GM12892 (cell line): Measurements from ENCODE around the gene JAML.

ENCODE experiments used
- POLR2A ChIP-seq: IDR thresholded peaks from 2 replicates; pipeline ENCODE4 v1.6.1; 2011; ENCODE audit warnings: low read depth, low read length, control low read depth
- POLR2AphosphoS5 ChIP-seq: IDR thresholded peaks from 2 replicates; pipeline ENCODE4 v1.6.1; 2011; ENCODE audit warnings: low read depth, low read length, control low read depth
- TAF1 ChIP-seq: IDR thresholded peaks from 2 replicates; pipeline ENCODE4 v1.6.1; 2011; ENCODE audit warnings: low read depth, mild to moderate bottlenecking, control low read depth, low read length, borderline replicate concordance

DNA sequence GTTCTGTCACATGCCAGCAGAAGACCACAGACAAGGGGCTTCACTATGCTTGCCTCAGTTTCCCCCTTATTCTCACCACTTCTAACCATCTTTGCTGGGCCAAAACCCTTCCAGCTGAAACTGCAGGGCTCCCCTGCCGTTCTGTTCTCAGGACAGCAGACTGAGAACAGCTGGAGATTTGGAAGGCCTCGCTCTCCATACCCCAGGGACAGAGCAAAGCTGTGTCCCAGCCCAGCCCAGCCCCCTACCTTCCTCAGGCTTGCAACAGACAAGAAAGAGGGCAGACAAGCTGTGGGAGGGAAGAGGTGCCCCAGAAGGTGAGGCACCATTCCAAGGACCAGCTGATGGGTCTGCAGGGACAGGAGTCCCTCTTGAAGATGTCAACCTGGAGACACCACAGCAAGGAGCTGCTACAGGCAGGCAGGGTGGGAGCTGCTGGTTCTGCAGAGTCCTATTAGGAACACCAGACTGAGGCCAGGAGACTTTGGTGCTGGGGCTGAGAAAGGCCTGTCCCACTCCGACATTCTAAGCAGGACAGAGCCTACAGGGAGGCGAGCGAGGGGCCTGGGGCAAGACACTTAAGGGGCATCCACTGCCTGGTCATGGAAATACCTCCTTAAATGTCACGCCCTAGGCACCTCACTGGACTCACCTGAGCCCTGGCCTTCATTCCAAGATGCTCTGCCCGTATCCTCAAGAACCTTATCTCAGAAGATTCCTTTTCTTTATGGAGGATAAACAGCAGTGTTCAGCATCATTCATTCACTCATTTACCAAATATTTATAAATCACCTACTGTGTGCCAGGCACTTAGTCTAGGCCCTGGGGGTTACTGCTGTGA lies 55.3 kb downstream of the JAML start:
- TF ChIP-seq POLR2AphosphoS5, result no peak
- TF ChIP-seq POLR2A, result no peak
- TF ChIP-seq TAF1, result no peak
